Measurements from ENCODE around the gene ACO2. TPM values are rescaled to one million over a fixed set of nuclear protein-coding genes. Genes with fewer than 3 reads are reported as not detected.
A peak's percentile ranks its signal among the peaks of the same experiment; 100 is the strongest.

Gene ACO2
- total and polyA plus RNA-seq, 2 of the 13 experiments (the other 11 are each of a cell fraction or from before 2014, with no cell fraction given) = 19.2 to 45.6 TPM

DNA sequence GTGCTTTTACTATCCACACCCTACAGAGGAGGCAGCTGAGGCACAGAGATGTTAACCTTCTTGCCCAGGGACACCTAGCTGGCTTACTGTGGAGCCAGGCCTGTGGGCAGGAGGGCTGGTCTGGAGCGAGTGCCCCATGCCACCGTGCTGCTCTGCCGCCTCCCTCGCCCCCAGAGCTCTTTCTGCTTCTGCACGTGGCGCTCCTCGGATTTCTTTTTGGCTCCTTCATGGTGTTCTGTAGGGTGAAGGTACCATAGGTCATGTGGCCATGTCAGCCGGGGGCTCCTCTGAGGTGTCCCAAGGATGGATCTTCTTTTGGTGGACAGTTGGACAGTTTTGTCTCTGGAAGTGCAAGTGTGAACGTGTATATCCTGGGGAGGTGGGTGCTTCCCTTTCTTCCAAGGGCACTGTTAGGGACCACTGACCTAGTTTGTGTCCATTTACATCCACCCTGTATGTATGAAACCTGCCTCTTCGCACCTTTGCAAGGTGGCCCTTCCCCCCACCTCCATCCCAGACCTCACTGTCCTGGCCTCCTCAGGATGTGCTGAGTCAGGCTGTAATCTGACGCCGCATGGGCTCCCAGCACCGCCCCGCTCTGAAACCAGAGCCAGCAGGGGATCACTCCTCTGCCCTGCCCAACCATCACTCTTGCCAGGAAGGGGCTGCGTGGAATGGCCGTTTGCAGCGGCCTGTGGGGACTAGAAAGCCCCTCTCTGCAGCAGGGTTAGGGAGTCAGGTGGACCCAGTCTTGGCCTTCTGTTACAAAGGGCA, 43.7 kb downstream of the ACO2 start (continued):
- TF ChIP-seq, protein P1, sequence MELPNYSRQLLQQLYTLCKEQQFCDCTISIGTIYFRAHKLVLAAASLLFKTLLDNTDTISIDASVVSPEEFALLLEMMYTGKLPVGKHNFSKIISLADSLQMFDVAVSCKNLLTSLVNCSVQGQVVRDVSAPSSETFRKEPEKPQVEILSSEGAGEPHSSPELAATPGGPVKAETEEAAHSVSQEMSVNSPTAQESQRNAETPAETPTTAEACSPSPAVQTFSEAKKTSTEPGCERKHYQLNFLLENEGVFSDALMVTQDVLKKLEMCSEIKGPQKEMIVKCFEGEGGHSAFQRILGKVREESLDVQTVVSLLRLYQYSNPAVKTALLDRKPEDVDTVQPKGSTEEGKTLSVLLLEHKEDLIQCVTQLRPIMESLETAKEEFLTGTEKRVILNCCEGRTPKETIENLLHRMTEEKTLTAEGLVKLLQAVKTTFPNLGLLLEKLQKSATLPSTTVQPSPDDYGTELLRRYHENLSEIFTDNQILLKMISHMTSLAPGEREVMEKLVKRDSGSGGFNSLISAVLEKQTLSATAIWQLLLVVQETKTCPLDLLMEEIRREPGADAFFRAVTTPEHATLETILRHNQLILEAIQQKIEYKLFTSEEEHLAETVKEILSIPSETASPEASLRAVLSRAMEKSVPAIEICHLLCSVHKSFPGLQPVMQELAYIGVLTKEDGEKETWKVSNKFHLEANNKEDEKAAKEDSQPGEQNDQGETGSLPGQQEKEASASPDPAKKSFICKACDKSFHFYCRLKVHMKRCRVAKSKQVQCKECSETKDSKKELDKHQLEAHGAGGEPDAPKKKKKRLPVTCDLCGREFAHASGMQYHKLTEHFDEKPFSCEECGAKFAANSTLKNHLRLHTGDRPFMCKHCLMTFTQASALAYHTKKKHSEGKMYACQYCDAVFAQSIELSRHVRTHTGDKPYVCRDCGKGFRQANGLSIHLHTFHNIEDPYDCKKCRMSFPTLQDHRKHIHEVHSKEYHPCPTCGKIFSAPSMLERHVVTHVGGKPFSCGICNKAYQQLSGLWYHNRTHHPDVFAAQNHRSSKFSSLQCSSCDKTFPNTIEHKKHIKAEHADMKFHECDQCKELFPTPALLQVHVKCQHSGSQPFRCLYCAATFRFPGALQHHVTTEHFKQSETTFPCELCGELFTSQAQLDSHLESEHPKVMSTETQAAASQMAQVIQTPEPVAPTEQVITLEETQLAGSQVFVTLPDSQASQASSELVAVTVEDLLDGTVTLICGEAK (IDR thresholded peaks at IDR 0.05) = no peak
- TF ChIP-seq, protein P1 (CRISPR knock-in tag; IDR thresholded peaks at IDR 0.05) = no peak
- TF ChIP-seq ZNF891 (CRISPR knock-in tag; IDR thresholded peaks at IDR 0.05) = no peak
- TF ChIP-seq, protein P2, sequence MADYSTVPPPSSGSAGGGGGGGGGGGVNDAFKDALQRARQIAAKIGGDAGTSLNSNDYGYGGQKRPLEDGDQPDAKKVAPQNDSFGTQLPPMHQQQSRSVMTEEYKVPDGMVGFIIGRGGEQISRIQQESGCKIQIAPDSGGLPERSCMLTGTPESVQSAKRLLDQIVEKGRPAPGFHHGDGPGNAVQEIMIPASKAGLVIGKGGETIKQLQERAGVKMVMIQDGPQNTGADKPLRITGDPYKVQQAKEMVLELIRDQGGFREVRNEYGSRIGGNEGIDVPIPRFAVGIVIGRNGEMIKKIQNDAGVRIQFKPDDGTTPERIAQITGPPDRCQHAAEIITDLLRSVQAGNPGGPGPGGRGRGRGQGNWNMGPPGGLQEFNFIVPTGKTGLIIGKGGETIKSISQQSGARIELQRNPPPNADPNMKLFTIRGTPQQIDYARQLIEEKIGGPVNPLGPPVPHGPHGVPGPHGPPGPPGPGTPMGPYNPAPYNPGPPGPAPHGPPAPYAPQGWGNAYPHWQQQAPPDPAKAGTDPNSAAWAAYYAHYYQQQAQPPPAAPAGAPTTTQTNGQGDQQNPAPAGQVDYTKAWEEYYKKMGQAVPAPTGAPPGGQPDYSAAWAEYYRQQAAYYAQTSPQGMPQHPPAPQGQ (CRISPR knock-in tag; IDR thresholded peaks at IDR 0.05; ENCODE audit: borderline replicate concordance) = no peak
- no peak for TF ChIP-seq NR3C1 (CRISPR knock-in tag; IDR thresholded peaks at IDR 0.05)
- TF ChIP-seq EEA1 (CRISPR knock-in tag; IDR thresholded peaks at IDR 0.05; ENCODE audit: borderline replicate concordance) = no peak
- TF ChIP-seq, protein P3, sequence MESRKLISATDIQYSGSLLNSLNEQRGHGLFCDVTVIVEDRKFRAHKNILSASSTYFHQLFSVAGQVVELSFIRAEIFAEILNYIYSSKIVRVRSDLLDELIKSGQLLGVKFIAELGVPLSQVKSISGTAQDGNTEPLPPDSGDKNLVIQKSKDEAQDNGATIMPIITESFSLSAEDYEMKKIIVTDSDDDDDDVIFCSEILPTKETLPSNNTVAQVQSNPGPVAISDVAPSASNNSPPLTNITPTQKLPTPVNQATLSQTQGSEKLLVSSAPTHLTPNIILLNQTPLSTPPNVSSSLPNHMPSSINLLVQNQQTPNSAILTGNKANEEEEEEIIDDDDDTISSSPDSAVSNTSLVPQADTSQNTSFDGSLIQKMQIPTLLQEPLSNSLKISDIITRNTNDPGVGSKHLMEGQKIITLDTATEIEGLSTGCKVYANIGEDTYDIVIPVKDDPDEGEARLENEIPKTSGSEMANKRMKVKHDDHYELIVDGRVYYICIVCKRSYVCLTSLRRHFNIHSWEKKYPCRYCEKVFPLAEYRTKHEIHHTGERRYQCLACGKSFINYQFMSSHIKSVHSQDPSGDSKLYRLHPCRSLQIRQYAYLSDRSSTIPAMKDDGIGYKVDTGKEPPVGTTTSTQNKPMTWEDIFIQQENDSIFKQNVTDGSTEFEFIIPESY (CRISPR knock-in tag; IDR thresholded peaks at IDR 0.05) = peak; percentile 41; the same call in 1 of the 2 replicates
- TF ChIP-seq ZNF24 (IDR thresholded peaks at IDR 0.05) = no peak
- peak; percentile 44; the same call in 1 of the 2 replicates for TF ChIP-seq SIX1 (CRISPR knock-in tag; IDR thresholded peaks at IDR 0.05; ENCODE audit: borderline replicate concordance)
- TF ChIP-seq ZNF451 (CRISPR knock-in tag; IDR thresholded peaks at IDR 0.05) = no peak
- TF ChIP-seq, protein P4, sequence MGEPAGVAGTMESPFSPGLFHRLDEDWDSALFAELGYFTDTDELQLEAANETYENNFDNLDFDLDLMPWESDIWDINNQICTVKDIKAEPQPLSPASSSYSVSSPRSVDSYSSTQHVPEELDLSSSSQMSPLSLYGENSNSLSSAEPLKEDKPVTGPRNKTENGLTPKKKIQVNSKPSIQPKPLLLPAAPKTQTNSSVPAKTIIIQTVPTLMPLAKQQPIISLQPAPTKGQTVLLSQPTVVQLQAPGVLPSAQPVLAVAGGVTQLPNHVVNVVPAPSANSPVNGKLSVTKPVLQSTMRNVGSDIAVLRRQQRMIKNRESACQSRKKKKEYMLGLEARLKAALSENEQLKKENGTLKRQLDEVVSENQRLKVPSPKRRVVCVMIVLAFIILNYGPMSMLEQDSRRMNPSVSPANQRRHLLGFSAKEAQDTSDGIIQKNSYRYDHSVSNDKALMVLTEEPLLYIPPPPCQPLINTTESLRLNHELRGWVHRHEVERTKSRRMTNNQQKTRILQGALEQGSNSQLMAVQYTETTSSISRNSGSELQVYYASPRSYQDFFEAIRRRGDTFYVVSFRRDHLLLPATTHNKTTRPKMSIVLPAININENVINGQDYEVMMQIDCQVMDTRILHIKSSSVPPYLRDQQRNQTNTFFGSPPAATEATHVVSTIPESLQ (CRISPR knock-in tag; conservative IDR thresholded peaks at IDR 0.05) = no peak

Measured in HepG2 (cell line).